HepG2 (cell line): ENCODE data around the gene ABHD12. TPM values are rescaled to one million over a fixed set of nuclear protein-coding genes. Genes with fewer than 3 reads are reported as not detected.

Experiments
- ADNP ChIP-seq: sonication (generic); formaldehyde crosslinking; IDR thresholded peaks from 2 replicates; pipeline ENCODE4 v1.4.0; 2020; ENCODE audit warnings: missing genetic modification reagents
- MLLT10 ChIP-seq: sonication (generic); formaldehyde crosslinking; IDR thresholded peaks from 2 replicates; pipeline ENCODE4 v1.4.0; 2020; ENCODE audit warnings: missing genetic modification reagents
- PRPF4 ChIP-seq: fragments of 200-400 bp; formaldehyde crosslinking; IDR thresholded peaks from 2 replicates; pipeline ENCODE4 v1.6.1; 2016; ENCODE audit warnings: low read length, low read depth; ENCODE audit not compliant: poor library complexity, severe bottlenecking
- REXO4 ChIP-seq: sonication (generic); formaldehyde crosslinking; IDR thresholded peaks from 2 replicates; pipeline ENCODE4 v1.8.0; 2022; ENCODE audit warnings: missing genetic modification reagents, mild to moderate bottlenecking, borderline replicate concordance
- SALL2 ChIP-seq: sonication (generic); formaldehyde crosslinking; IDR thresholded peaks from 2 replicates; pipeline ENCODE4 v1.8.1; 2023; ENCODE audit warnings: mild to moderate bottlenecking, missing genetic modification reagents, inconsistent platforms
- TBP ChIP-seq: sonication (generic); formaldehyde crosslinking; IDR thresholded peaks from 2 replicates; pipeline ENCODE4 v1.5.0; 2020; ENCODE audit warnings: missing genetic modification reagents
- ZHX1 ChIP-seq: sonication (generic); formaldehyde crosslinking; IDR thresholded peaks from 2 replicates; pipeline ENCODE4 v1.8.1; 2022; ENCODE audit warnings: low read depth, mild to moderate bottlenecking, missing genetic modification reagents
- ZNF563 ChIP-seq: sonication (generic); formaldehyde crosslinking; IDR thresholded peaks from 2 replicates; pipeline ENCODE4 v1.8.0; 2022; ENCODE audit warnings: mild to moderate bottlenecking, moderate library complexity, missing genetic modification reagents
- ZNF687 ChIP-seq: sonication (generic); formaldehyde crosslinking; IDR thresholded peaks from 2 replicates; pipeline ENCODE4 v1.5.1; 2020; ENCODE audit warnings: mild to moderate bottlenecking, missing genetic modification reagents, moderate library complexity
- polyA plus RNA-seq, 8 experiments: library from polyadenylated mRNA; depleted of rRNA in 3 of 8; stranded (reverse) in 7 of 8; unstranded in 1 of 8; fragments of >200 nt; fragmentation: Illumina TruSeq in 4 of 8; extraction: Trizol in 4 of 8; gene quantifications; 2 replicates each; pipeline versions ENCODE4 v1.2.1 to v1.2.3, GENCODE V29; 2011 to 2016; ENCODE audit warnings: low read depth in 4 of 8, missing spikeins in 1 of 8, mixed read lengths in 1 of 8; ENCODE audit not compliant: insufficient read depth in 1 of 8
- total RNA-seq, 5 experiments: library from RNA; depleted of rRNA; stranded (reverse); fragments of >200 nt; fragmentation: Illumina TruSeq; extraction: Trizol; gene quantifications; 2 replicates each; pipeline ENCODE4 v1.2.3, GENCODE V29; 2016; ENCODE audit warnings: low read depth in 1 of 5
- TF ChIP-seq, protein P1 (sequence below): sonication (generic); formaldehyde crosslinking; IDR thresholded peaks from 2 replicates; pipeline ENCODE4 v1.5.0; 2020; ENCODE audit warnings: missing genetic modification reagents, mild to moderate bottlenecking, borderline replicate concordance
- TF ChIP-seq, protein P2 (sequence below): sonication (generic); formaldehyde crosslinking; IDR thresholded peaks from 2 replicates; pipeline ENCODE4 v1.4.0; 2020; ENCODE audit warnings: missing genetic modification reagents, mild to moderate bottlenecking, borderline replicate concordance
- TF ChIP-seq, protein P3 (sequence below): sonication (generic); formaldehyde crosslinking; IDR thresholded peaks from 2 replicates; pipeline ENCODE4 v1.5.0; 2020; ENCODE audit warnings: mild to moderate bottlenecking, missing genetic modification reagents

ABHD12 gene
- total and polyA plus RNA-seq, 2 of the 13 experiments (the other 11 are each of a cell fraction or from before 2014, with no cell fraction given) = 23.5 to 72.1 TPM

DNA sequence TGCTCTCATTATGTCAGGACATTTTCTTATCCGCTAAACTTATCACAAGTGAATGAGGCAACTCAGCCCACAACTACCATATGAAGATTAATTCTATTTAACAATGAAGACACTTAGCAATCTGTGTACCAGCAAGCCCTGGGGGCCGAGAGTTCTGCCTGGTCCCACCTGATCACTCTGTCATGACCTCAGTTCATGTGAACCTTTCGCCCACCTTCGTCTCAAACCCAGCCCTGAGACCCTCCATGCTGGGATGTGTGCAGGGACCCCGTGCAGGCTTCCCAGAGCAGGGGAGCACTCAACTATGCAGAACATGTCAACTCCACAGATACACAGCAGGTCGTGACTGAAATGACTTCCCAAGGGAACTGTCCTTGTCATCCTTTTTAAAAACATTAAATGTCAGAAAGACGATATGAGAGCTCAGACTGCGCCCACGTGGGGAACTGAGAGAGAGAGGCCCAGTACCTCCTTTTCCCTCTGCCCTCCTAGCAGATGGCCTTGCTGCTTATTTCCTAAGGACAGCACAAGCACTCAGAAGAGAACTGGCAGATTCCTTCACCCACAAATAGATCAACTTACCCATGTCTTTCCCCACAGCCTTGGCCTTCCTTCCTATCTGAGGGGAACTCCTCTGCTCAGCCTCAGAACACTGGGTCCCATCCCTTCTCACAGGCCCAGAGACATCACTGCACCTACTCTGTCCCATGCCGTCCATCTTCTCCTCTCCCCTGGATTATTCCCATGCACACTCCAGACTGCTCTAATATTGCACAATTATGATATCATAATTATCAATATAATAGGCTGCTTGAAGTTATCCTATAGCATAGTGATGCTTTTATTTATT is 11.5 kb downstream of the ABHD12 start (continued):
- TF ChIP-seq ZHX1 (CRISPR knock-in tag) = 0 out of 2 replicates have a peak, but pooled peaks have one; percentile 17
- 0 out of 2 replicates have a peak, but pooled peaks have one; percentile 25 for TF ChIP-seq ZNF563
- no peak for TF ChIP-seq REXO4 (CRISPR knock-in tag)
- TF ChIP-seq SALL2 (CRISPR knock-in tag) = 0 out of 2 replicates have a peak, but pooled peaks have one; percentile 12
- TF ChIP-seq ADNP (CRISPR knock-in tag) = no peak
- TF ChIP-seq TBP (CRISPR knock-in tag) = no peak
- TF ChIP-seq, protein P1, sequence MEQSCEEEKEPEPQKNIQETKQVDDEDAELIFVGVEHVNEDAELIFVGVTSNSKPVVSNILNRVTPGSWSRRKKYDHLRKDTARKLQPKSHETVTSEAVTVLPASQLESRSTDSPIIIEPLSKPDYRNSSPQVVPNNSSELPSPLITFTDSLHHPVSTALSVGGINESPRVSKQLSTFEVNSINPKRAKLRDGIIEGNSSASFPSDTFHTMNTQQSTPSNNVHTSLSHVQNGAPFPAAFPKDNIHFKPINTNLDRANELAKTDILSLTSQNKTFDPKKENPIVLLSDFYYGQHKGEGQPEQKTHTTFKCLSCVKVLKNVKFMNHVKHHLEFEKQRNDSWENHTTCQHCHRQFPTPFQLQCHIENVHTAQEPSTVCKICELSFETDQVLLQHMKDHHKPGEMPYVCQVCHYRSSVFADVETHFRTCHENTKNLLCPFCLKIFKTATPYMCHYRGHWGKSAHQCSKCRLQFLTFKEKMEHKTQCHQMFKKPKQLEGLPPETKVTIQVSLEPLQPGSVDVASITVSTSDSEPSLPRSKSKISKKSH (CRISPR knock-in tag) = 0 out of 2 replicates have a peak, but pooled peaks have one; percentile 49
- TF ChIP-seq ZNF687 (CRISPR knock-in tag) = 0 out of 2 replicates have a peak, but pooled peaks have one; percentile 25
- TF ChIP-seq, protein P2, sequence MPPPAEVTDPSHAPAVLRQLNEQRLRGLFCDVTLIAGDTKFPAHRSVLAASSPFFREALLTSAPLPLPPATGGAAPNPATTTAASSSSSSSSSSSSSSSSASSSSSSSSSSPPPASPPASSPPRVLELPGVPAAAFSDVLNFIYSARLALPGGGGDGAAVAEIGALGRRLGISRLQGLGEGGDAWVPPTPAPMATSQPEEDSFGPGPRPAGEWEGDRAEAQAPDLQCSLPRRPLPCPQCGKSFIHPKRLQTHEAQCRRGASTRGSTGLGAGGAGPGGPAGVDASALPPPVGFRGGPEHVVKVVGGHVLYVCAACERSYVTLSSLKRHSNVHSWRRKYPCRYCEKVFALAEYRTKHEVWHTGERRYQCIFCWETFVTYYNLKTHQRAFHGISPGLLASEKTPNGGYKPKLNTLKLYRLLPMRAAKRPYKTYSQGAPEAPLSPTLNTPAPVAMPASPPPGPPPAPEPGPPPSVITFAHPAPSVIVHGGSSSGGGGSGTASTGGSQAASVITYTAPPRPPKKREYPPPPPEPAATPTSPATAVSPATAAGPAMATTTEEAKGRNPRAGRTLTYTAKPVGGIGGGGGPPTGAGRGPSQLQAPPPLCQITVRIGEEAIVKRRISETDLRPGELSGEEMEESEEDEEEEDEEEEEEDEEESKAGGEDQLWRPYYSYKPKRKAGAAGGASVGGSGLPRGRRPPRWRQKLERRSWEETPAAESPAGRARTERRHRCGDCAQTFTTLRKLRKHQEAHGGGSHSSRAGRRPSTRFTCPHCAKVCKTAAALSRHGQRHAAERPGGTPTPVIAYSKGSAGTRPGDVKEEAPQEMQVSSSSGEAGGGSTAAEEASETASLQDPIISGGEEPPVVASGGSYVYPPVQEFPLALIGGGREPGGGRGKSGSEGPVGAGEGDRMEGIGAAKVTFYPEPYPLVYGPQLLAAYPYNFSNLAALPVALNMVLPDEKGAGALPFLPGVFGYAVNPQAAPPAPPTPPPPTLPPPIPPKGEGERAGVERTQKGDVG (CRISPR knock-in tag) = no peak
- no peak for TF ChIP-seq PRPF4
- no peak for TF ChIP-seq MLLT10
- TF ChIP-seq, protein P3, sequence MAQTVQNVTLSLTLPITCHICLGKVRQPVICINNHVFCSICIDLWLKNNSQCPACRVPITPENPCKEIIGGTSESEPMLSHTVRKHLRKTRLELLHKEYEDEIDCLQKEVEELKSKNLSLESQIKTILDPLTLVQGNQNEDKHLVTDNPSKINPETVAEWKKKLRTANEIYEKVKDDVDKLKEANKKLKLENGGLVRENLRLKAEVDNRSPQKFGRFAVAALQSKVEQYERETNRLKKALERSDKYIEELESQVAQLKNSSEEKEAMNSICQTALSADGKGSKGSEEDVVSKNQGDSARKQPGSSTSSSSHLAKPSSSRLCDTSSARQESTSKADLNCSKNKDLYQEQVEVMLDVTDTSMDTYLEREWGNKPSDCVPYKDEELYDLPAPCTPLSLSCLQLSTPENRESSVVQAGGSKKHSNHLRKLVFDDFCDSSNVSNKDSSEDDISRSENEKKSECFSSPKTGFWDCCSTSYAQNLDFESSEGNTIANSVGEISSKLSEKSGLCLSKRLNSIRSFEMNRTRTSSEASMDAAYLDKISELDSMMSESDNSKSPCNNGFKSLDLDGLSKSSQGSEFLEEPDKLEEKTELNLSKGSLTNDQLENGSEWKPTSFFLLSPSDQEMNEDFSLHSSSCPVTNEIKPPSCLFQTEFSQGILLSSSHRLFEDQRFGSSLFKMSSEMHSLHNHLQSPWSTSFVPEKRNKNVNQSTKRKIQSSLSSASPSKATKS (CRISPR knock-in tag) = no peak
